WI38 (cell line): ENCODE data around the gene NFATC2.

ENCODE experiments used
- H3K4me3 ChIP-seq: 2 replicates; pipeline ENCODE4 v1.5.1; 2011; ENCODE audit warnings: low read depth, mild to moderate bottlenecking, control low read depth, low read length
- CTCF ChIP-seq: IDR thresholded peaks from 2 replicates; pipeline ENCODE4 v1.5.1; 2012; ENCODE audit warnings: low read depth, mild to moderate bottlenecking, control low read depth, low read length

NFATC2 gene

GRCh38 chr20:51562027-51562331 is 19.5 kb upstream of the NFATC2 start:
- H3K4me3 ChIP-seq, result peak overlapping the region; percentile 66
- TF ChIP-seq CTCF, result no peak

- peak overlapping the region; percentile 26 for H3K4me3 ChIP-seq
- no peak for TF ChIP-seq CTCF
Measured at GRCh38 chr20:51560550-51561307, 18.2 kb upstream of the NFATC2 start.

- no peak overlapping the region for H3K4me3 ChIP-seq
- no peak for TF ChIP-seq CTCF
Measured at GRCh38 chr20:51560042-51560441, 17.5 kb upstream of the NFATC2 start.

GRCh38 chr20:51554538-51555165 is 12.1 kb upstream of the NFATC2 start:
- peak overlapping the region; percentile 2; the same call in 1 of the 2 replicates for H3K4me3 ChIP-seq
- TF ChIP-seq CTCF, result no peak

- H3K4me3 ChIP-seq, result peak overlapping the region; percentile 2; the same call in 1 of the 2 replicates
- no peak for TF ChIP-seq CTCF
Measured at GRCh38 chr20:51553897-51554486, 11.5 kb upstream of the NFATC2 start.

GRCh38 chr20:51551186-51551585 is 8.7 kb upstream of the NFATC2 start:
- no peak overlapping the region for H3K4me3 ChIP-seq
- no peak for TF ChIP-seq CTCF

GRCh38 chr20:51549474-51549873 is 7.0 kb upstream of the NFATC2 start:
- no peak for TF ChIP-seq CTCF
- no peak overlapping the region for H3K4me3 ChIP-seq
